ENCODE measurements around the gene KANK3.

DNA sequence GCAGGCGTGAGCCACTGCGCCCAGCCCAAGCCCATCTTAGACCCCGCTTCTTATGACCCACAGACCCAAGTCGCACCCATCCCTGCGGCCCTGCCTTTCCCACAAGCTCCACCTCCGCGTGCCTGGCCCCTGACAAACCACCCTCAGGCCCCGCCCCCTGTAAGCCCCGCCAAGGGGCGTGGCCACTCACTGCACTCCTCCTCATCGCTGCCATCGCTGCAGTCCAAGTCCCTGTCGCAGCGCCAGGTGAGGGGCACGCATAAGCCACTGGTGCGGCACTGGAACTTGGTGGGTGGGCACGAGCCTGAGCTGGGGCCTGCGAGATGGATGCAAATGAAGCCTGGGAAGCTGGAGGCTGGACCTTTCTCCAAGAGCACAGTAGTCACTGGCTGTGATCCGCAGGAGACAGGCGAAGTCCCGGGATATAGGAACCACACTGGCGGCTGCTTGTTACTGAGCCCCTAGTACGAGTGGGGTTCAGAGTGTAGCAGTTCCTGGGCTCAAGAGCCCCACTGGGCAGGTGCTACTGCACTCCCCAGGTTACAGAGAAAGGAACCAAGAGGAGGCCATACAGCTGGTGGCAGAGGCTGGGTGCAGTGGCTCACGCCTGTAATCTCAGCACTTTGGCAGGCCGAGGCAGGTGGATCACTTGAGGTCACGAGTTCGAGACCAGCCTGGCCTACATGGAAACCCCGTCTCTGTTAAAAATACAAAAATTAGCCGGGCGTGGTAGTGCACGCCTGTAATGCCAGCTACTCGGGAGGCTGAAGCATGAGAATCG lies 38.0 kb downstream of the KANK3 start:
- TF ChIP-seq, protein P1, sequence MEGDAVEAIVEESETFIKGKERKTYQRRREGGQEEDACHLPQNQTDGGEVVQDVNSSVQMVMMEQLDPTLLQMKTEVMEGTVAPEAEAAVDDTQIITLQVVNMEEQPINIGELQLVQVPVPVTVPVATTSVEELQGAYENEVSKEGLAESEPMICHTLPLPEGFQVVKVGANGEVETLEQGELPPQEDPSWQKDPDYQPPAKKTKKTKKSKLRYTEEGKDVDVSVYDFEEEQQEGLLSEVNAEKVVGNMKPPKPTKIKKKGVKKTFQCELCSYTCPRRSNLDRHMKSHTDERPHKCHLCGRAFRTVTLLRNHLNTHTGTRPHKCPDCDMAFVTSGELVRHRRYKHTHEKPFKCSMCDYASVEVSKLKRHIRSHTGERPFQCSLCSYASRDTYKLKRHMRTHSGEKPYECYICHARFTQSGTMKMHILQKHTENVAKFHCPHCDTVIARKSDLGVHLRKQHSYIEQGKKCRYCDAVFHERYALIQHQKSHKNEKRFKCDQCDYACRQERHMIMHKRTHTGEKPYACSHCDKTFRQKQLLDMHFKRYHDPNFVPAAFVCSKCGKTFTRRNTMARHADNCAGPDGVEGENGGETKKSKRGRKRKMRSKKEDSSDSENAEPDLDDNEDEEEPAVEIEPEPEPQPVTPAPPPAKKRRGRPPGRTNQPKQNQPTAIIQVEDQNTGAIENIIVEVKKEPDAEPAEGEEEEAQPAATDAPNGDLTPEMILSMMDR (IDR thresholded peaks at IDR 0.05; ENCODE audit: poor library complexity, severe bottlenecking), result no peak
- TF ChIP-seq POLR2AphosphoS5 (IDR thresholded peaks at IDR 0.05), result no peak

Data from neural cell (in vitro differentiated cells).